Measurements from ENCODE around the gene GIPR.

GIPR gene

GRCh38 chr19:45637890-45638667, 29.9 kb upstream of the GIPR start:
- H3K4me2 ChIP-seq: peak overlapping the region; percentile 95
- no peaks in the 10 kb centered on the region for H3K27me3 ChIP-seq
- H3K4me1 ChIP-seq: peaks cover 43% of the 10 kb centered on the region
- H3K36me3 ChIP-seq: 0 out of 2 replicates have a peak, but pooled peaks cover 4% of the 10 kb centered on the region
- 0 out of 2 replicates have a peak overlapping the region, but pooled peaks have one; percentile 62 for H3K27ac ChIP-seq
- H3K9ac ChIP-seq: peak overlapping the region; percentile 81
- no peaks in the 10 kb centered on the region for H4K20me1 ChIP-seq
- H3K9me3 ChIP-seq: no peaks in the 10 kb centered on the region
- TF ChIP-seq Cebpa-rat (IDR thresholded peaks at IDR 0.05): no peak
- peak overlapping the region; percentile 77 for H3K4me3 ChIP-seq

GRCh38 chr19:45638930-45639729, 28.9 kb upstream of the GIPR start, which contains the start of gene EML2:
Gene EML2 (minus strand): TSS chr19:45639397. CDS start chr19:45639376, 21 bp downstream.
- Histone ChIP-seq H3K4me2 (peak within 1 kb of the TSS; percentile 95), H3K36me3 (0 out of 2 replicates have a peak, but pooled peaks cover 4% of the 10 kb centered on the region), H3K27ac (peak within 1 kb of the TSS; percentile 62; the same call in 1 of the 2 replicates)

GRCh38 chr19:45640849-45641273, 27.2 kb upstream of the GIPR start:
- Histone ChIP-seq H3K36me3 (0 out of 2 replicates have a peak, but pooled peaks cover 4% of the 10 kb centered on the region), H3K4me2 (peak overlapping the region; percentile 94), H3K4me1 (peaks cover 56% of the 10 kb centered on the region), H3K9ac (no peak overlapping the region), H4K20me1 (no peaks in the 10 kb centered on the region), H3K4me3 (peak overlapping the region; percentile 69), H3K27ac (no peak overlapping the region), H3K9me3 (no peaks in the 10 kb centered on the region), H3K27me3 (peaks cover 25% of the 10 kb centered on the region)
- TF ChIP-seq Cebpa-rat (IDR thresholded peaks at IDR 0.05): no peak

More at GRCh38 chr19:45638930-45639729, 28.9 kb upstream of the GIPR start, which contains the start of gene EML2:
- Histone ChIP-seq H4K20me1 (no peaks in the 10 kb centered on the region), H3K4me3 (peak within 1 kb of the TSS; percentile 77), H3K9me3 (no peaks in the 10 kb centered on the region), H3K4me1 (peaks cover 54% of the 10 kb centered on the region), H3K27me3 (peaks cover 9% of the 10 kb centered on the region), H3K9ac (peak within 1 kb of the TSS; percentile 81)
- no peak for TF ChIP-seq Cebpa-rat (IDR thresholded peaks at IDR 0.05)

DNA sequence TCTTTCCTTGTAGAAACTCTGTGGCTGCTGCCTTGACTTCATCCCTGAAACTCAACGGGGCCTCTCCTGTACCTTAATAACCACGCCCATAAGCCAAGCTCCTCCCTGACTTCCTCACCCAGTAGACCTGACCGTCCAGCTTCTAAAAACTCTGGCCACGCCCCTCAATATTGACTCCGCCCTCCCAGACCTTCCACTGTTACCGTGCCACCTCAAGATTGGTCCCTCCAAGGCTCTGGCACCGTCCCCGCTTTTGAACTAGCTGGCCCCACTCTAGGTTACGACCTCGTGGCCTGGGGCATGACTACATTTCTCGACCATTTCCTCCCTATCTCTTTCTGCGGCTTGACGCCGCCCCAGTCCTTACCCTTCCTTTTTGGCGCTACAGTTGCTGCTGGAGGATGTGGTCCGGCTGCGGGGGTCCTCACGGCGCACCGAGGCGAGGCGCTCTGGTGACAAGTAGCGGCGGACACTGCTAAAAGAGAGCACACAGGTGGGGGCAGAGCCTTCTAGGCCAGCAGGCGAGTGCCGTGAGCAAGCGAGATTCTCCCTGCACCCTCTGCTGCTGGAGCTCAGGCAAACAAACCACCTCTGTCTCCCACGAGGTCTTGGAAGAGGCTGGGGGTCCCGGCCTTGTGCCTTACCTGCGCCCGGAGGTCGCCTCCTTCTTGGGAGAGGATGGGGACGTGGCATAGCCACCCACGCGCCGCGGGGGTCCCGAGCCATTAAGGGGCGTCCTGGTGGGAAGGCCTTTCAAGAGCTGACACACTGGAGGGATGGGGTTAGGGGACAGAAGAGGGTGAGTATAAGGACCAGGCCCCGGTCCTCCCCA, 26.5 kb upstream of the GIPR start:
- Histone ChIP-seq H3K4me2 (peak overlapping the region; percentile 94), H3K9me3 (no peaks in the 10 kb centered on the region), H4K20me1 (no peaks in the 10 kb centered on the region), H3K9ac (peak overlapping the region; percentile 74), H3K36me3 (0 out of 2 replicates have a peak, but pooled peaks cover 2% of the 10 kb centered on the region), H3K4me1 (peaks cover 62% of the 10 kb centered on the region), H3K27me3 (peaks cover 31% of the 10 kb centered on the region), H3K27ac (peak overlapping the region; percentile 62), H3K4me3 (peak overlapping the region; percentile 69)
- TF ChIP-seq Cebpa-rat (IDR thresholded peaks at IDR 0.05): no peak

DNA sequence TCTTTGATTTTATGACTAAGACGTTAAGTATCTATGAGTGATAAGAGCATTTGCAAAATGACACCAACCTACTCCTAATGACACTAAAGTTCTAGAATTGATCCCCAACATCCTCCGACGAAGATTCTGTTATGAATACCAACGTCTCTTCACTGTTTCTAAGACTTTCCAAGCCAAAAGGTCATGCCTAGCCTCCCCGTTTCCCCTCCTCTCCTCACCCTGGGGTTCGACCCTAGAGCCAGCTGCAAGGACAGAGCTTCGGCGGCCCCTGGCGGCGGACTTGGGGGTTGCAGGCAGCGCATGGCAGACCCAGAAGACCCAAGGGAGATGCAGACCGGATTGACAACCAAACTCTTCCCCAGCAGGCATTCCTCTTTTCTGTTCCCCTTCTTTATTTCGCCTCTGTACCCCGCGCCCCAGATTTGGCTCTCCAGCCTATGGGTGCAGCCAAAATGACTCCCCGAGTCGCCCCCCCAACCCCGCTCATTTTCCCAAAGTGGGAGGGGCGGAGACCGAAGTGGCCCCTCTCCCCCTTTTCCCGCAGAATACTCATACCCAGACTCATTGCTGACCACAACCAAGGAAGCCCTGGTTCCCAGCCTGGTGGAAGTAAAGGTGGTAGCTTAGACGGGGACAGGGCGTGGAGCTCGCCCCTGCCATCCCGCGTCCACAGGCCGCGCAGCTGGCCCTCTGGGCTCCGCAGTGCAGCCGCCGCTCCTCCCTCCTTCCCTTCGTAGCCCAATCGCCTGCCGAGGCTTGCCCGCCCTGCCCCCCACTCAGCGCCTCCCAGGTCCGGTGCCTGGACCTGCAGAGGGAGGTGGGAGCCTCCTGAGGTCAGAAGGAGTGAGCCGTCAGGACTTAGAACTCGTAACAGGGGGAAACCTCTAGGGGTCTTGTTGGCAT, 24.7 kb upstream of the GIPR start:
- Histone ChIP-seq H3K36me3 (no peaks in the 10 kb centered on the region), H3K4me2 (peak overlapping the region; percentile 94), H3K4me1 (peaks cover 59% of the 10 kb centered on the region), H4K20me1 (no peaks in the 10 kb centered on the region), H3K27me3 (peaks cover 33% of the 10 kb centered on the region), H3K9ac (no peak overlapping the region), H3K4me3 (peak overlapping the region; percentile 59), H3K9me3 (no peaks in the 10 kb centered on the region), H3K27ac (no peak overlapping the region)
- no peak for TF ChIP-seq Cebpa-rat (IDR thresholded peaks at IDR 0.05)

GRCh38 chr19:45643927-45644771, 23.9 kb upstream of the GIPR start:
- Histone ChIP-seq H3K9me3 (no peaks in the 10 kb centered on the region), H3K4me1 (peaks cover 52% of the 10 kb centered on the region), H3K36me3 (no peaks in the 10 kb centered on the region), H4K20me1 (no peaks in the 10 kb centered on the region), H3K4me2 (peak overlapping the region; percentile 94), H3K27me3 (peaks cover 33% of the 10 kb centered on the region), H3K27ac (no peak overlapping the region), H3K4me3 (peak overlapping the region; percentile 59; the same call in 1 of the 2 replicates), H3K9ac (no peak overlapping the region)
- no peak for TF ChIP-seq Cebpa-rat (IDR thresholded peaks at IDR 0.05)

GRCh38 chr19:45645068-45645630, 22.9 kb upstream of the GIPR start:
- Histone ChIP-seq H3K4me3 (peak overlapping the region; percentile 61), H3K9ac (no peak overlapping the region), H3K4me1 (peaks cover 43% of the 10 kb centered on the region), H3K27me3 (peaks cover 33% of the 10 kb centered on the region), H3K36me3 (no peaks in the 10 kb centered on the region), H3K4me2 (peak overlapping the region; percentile 63), H4K20me1 (no peaks in the 10 kb centered on the region), H3K9me3 (no peaks in the 10 kb centered on the region), H3K27ac (no peak overlapping the region)
- no peak for TF ChIP-seq Cebpa-rat (IDR thresholded peaks at IDR 0.05)
